ENCODE measurements around the gene LRRC74A. TPM values are rescaled to one million over a fixed set of nuclear protein-coding genes. Genes with fewer than 3 reads are reported as not detected.

The LRRC74A gene
- total and polyA plus RNA-seq, 9 of the 15 experiments (the other 6 are each of a cell fraction or from before 2014, with no cell fraction given): not detected

DNA sequence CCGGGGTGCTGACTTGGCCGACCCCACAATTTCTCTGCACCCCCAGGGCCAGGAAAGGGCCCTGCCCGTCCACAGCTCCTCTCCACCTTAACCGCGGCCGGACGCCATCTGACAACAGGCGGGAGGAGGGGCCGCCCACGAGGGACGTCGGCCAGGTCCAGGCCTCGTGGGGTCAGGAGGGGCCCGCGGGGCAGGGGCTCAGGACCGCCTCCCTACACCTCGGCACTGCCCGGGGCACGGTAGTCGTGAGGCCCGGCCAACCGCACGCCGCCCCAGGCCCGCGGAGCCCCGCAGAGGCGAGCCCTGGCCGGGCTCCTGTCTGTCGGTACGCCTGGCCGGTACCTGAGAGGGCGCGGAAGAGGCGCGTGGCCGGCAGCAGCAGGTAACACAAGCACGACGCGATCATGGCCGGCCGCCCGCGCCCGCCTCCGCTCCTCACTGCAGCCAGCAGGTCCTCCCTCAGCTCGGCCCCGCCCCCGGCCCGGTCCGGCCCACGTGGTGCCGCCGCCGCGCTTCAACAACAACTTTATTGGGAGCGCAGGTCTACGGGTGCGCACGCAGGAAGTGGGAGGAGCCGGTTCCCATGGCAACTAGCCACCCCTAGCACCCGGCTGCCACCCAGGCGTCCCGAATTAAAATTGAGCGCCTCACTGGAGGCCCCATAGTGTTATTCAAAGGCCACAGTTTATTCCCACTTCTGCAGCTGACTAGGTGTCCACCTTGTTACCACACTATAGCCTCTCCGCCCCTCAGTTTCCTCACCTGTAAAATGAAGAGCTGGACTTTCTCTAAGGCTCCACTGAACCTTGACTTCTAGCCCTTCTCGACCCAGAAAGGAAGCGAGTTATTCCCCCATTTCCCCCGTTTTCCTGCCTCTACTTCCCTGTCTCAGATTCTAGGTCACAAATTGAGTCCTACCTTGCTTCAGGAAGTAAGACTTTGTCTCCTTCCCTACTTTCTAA, 13.5 kb upstream of the LRRC74A start, which contains the start of gene ANGEL1 (continued):
- TF ChIP-seq E2F6 (IDR thresholded peaks at IDR 0.05; ENCODE audit: borderline replicate concordance in 1 of 2, extremely low read depth in 1 of 2, insufficient read depth in 1 of 2, insufficient read length in 1 of 2, low read depth in 1 of 2, low read length in 1 of 2, poor library complexity in 1 of 2, severe bottlenecking in 1 of 2): peak; percentile 69 to 81
- TF ChIP-seq BRF1 (IDR thresholded peaks at IDR 0.05; ENCODE audit: borderline replicate concordance, extremely low read depth, insufficient read length): no peak
- 0 out of 2 replicates have a peak, but pooled peaks have one; percentile 37 for TF ChIP-seq LCOR (CRISPR knock-in tag; IDR thresholded peaks at IDR 0.05)
- TF ChIP-seq MITF (IDR thresholded peaks at IDR 0.05): peak; percentile 78
- TF ChIP-seq, protein P1, sequence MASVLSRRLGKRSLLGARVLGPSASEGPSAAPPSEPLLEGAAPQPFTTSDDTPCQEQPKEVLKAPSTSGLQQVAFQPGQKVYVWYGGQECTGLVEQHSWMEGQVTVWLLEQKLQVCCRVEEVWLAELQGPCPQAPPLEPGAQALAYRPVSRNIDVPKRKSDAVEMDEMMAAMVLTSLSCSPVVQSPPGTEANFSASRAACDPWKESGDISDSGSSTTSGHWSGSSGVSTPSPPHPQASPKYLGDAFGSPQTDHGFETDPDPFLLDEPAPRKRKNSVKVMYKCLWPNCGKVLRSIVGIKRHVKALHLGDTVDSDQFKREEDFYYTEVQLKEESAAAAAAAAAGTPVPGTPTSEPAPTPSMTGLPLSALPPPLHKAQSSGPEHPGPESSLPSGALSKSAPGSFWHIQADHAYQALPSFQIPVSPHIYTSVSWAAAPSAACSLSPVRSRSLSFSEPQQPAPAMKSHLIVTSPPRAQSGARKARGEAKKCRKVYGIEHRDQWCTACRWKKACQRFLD (CRISPR knock-in tag; IDR thresholded peaks at IDR 0.05): peak; percentile 71; the same call in 1 of the 2 replicates

Data from K562 (cell line).